Panc1 (cell line): ENCODE results near the gene PDGFA. TPM values are rescaled to one million over a fixed set of nuclear protein-coding genes. Genes with fewer than 3 reads are reported as not detected.

Experiments
- ATAC-seq: fragments of 200-7000 bp; cut with Tn5 transposase; 2 replicates; pipeline ENCODE4 v1.9.1; 2020; ENCODE audit warnings: mild to moderate bottlenecking, moderate library complexity
- Bru-seq: library from RNA; stranded (reverse); fragments of 400-500 nt; gene quantifications from one replicate; lab custom pipeline; 2021; lab: Mats Ljungman, UMichigan
- BruChase-seq, 2 experiments: library from RNA; stranded (reverse); fragments of 400-500 nt; gene quantifications; one replicate each; lab custom pipeline; 2021; lab: Mats Ljungman, UMichigan
- BruUV-seq: library from RNA; stranded (reverse); fragments of 400-500 nt; replicated peaks from 2 replicates; lab custom pipeline; 2021; lab: Mats Ljungman, UMichigan
- CTCF ChIA-PET: fragments of 300-600 bp; sonication (Branson Sonifier 250); formaldehyde crosslinking; loops from one replicate; lab custom pipeline; 2022; ENCODE audit warnings: antibody characterized with exemption; lab: Charles Lee
- POLR2A ChIA-PET: fragments of 300-600 bp; sonication (Branson Sonifier 250); formaldehyde crosslinking; loops from one replicate; lab custom pipeline; 2022; ENCODE audit warnings: antibody characterized with exemption; lab: Charles Lee
- DNase-seq: peaks from one replicate; pipeline ENCODE4 v3.0.0-alpha.2; 2010; ENCODE audit warnings: low read depth, low spot score
- H3K27ac ChIP-seq: 2 replicates; pipeline ENCODE4 v1.5.1; 2011; ENCODE audit warnings: mild to moderate bottlenecking, low read length, inconsistent platforms
- H3K27me3 ChIP-seq: fragments of 200-500 bp; sonication (Bioruptor generic); 2 replicates; pipeline ENCODE4 v1.6.0; 2014; ENCODE audit warnings: low read length, inconsistent platforms; ENCODE audit not compliant: control insufficient read depth, insufficient read depth
- H3K36me3 ChIP-seq: fragments of 200-500 bp; sonication (Bioruptor generic); 2 replicates; pipeline ENCODE4 v1.5.1; 2014; ENCODE audit warnings: inconsistent platforms, mild to moderate bottlenecking, low read length, moderate library complexity; ENCODE audit not compliant: control insufficient read depth, insufficient read depth
- H3K4me1 ChIP-seq: 2 replicates; pipeline ENCODE4 v1.5.1; 2011; ENCODE audit warnings: inconsistent platforms, mild to moderate bottlenecking, low read length, moderate library complexity; ENCODE audit not compliant: control insufficient read depth, insufficient read depth
- H3K4me3 ChIP-seq, 2 experiments: 2 replicates each; pipeline ENCODE4 v1.5.1; 2011 to 2012; ENCODE audit warnings: low read depth in 2 of 2, low read length in 2 of 2, mild to moderate bottlenecking in 2 of 2, inconsistent platforms in 1 of 2, moderate library complexity in 1 of 2
- H3K9me3 ChIP-seq: fragments of 200-500 bp; sonication (Bioruptor generic); 2 replicates; pipeline ENCODE4 v1.5.1; 2014; ENCODE audit warnings: low read depth, mild to moderate bottlenecking, inconsistent platforms, low read length, moderate library complexity; ENCODE audit not compliant: control insufficient read depth, insufficient read depth
- POLR2AphosphoS5 ChIP-seq: IDR thresholded peaks from 2 replicates; pipeline ENCODE4 v1.6.1; 2012; ENCODE audit warnings: mild to moderate bottlenecking, low read depth, low read length, moderate library complexity
- SIN3A ChIP-seq: IDR thresholded peaks from 2 replicates; pipeline ENCODE4 v1.6.1; 2012; ENCODE audit warnings: low read depth, mild to moderate bottlenecking, low read length, moderate library complexity, borderline replicate concordance; ENCODE audit not compliant: insufficient read depth
- TCF7L2 ChIP-seq: IDR thresholded peaks from 2 replicates; pipeline ENCODE4 v1.6.1; 2011; ENCODE audit warnings: mild to moderate bottlenecking, low read depth, low read length, inconsistent platforms
- in situ Hi-C: cut with HindIII; loops from 2 replicates; pipeline ENCODE4 v1.10.0; 2016; ENCODE audit warnings: low sequenced_read_pairs, low pct_unique_long_range_greater_than_20kb
- intact Hi-C: fragments of 100-400 bp; cut with micrococcal nuclease; formaldehyde crosslinking; loops from one replicate; pipeline ENCODE4 v1.10.0; 2022; ENCODE audit not compliant: unreplicated experiment
- long read RNA-seq: library from polyadenylated mRNA; unstranded; transcript quantifications from one replicate; pipeline ENCODE4 v2.0.0, GENCODE V29; 2021; ENCODE audit not compliant: unreplicated experiment
- polyA plus RNA-seq: library from polyadenylated mRNA; unstranded; fragments of >200 nt; gene quantifications from one replicate; pipeline ENCODE4 v1.2.1, GENCODE V29; 2012; ENCODE audit warnings: missing spikeins; ENCODE audit not compliant: insufficient read length
- total RNA-seq: library from RNA; stranded (reverse); gene quantifications from one replicate; pipeline ENCODE4 v1.2.1, GENCODE V29; 2021; ENCODE audit not compliant: unreplicated experiment
- TF ChIP-seq, protein P1 (sequence below), 2 experiments: IDR thresholded peaks; 2 replicates each; pipeline ENCODE4 v1.6.1; 2011 to 2012; ENCODE audit warnings: low read depth in 2 of 2, control low read depth in 1 of 2, low read length in 1 of 2, mild to moderate bottlenecking in 1 of 2, moderate library complexity in 1 of 2; ENCODE audit not compliant: insufficient read depth in 1 of 2
- TF ChIP-seq, protein P2 (sequence below): fragments of 450-650 bp; IDR thresholded peaks from 2 replicates; pipeline ENCODE4 v1.5.1; 2017; ENCODE audit warnings: mild to moderate bottlenecking

The PDGFA gene
- total RNA-seq (18.5 TPM), Bru-seq, nascent RNA (percentile 48 among the genes with signal in this experiment), BruChase-seq, experiment 1, labeled RNA remaining after a 2-hour chase (percentile 62 among the genes with signal in this experiment), BruChase-seq, experiment 2, labeled RNA remaining after a 6-hour chase (percentile 63 among the genes with signal in this experiment)
- 18.1 TPM for polyA plus RNA-seq
- long read RNA-seq, partial matches to known transcripts, result 1 of 5 reads
- long read RNA-seq, other reads (novel, unspliced or antisense), result 2 of 5 reads

DNA sequence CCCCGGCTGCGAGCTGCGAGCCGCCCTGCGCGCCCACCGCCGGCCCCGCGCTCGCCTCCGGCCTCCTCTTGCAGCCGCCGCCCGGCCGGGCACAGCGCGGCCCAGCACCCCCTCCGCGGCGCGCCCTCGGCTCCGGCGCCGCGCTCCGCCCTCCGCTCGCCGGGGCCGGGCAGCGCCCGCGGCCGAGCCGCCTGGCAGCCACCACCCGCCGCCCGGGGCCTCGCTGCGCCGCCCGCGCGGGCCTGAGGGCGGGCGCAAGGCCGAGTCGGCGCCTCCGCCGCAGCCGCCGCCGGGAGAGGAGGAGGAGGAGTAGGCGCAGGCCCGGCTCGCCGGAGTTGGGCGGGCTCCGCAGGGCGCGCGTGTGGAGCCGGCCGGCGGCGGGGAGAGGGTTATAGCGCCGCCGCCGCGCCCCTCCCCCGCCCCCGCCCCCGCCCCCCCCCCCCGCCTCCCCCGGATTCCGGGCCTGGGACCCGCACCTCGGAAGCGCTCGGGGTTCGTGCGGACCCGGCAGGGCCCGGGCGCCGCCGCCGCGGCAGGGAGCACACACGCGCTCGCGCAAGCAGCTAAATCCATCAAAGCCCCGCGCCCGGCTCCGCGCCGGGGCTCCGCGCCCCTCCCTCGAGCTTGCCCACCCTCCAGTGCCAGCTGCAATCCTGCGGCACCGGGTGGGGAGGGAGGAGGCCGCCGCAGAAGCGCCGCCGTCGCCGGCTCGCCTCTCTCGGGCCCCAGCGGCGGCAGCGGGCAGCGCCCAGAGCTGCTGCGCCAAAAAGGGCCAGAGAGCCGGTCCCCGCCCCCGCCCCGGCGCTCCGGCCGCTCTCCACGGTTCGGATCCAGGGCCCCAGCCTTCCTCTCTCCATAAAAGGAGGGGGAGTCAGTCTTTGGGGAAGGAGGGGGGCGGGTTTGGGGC is at the start of gene PDGFA:
Gene PDGFA, minus strand, starts transcription at position 363 of the 907 bp plus-strand sequence. CDS start 845 bp downstream, outside the sequence.
- TF ChIP-seq, protein P1, sequence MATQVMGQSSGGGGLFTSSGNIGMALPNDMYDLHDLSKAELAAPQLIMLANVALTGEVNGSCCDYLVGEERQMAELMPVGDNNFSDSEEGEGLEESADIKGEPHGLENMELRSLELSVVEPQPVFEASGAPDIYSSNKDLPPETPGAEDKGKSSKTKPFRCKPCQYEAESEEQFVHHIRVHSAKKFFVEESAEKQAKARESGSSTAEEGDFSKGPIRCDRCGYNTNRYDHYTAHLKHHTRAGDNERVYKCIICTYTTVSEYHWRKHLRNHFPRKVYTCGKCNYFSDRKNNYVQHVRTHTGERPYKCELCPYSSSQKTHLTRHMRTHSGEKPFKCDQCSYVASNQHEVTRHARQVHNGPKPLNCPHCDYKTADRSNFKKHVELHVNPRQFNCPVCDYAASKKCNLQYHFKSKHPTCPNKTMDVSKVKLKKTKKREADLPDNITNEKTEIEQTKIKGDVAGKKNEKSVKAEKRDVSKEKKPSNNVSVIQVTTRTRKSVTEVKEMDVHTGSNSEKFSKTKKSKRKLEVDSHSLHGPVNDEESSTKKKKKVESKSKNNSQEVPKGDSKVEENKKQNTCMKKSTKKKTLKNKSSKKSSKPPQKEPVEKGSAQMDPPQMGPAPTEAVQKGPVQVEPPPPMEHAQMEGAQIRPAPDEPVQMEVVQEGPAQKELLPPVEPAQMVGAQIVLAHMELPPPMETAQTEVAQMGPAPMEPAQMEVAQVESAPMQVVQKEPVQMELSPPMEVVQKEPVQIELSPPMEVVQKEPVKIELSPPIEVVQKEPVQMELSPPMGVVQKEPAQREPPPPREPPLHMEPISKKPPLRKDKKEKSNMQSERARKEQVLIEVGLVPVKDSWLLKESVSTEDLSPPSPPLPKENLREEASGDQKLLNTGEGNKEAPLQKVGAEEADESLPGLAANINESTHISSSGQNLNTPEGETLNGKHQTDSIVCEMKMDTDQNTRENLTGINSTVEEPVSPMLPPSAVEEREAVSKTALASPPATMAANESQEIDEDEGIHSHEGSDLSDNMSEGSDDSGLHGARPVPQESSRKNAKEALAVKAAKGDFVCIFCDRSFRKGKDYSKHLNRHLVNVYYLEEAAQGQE (IDR thresholded peaks at IDR 0.05; ENCODE audit: insufficient read depth in 1 of 2, low read depth in 2 of 2, low read length in 1 of 2), result no peak
- TF ChIP-seq SIN3A, result 0 out of 2 replicates have a peak, but pooled peaks have one; percentile 36
- TF ChIP-seq POLR2AphosphoS5, result peak; percentile 15; the same call in 1 of the 2 replicates
- intact Hi-C loops (loop anchor here (5.0 to 10.0 kb wide), 2 partner anchors 115 to 192 kb away; no protein-coding TSS in a partner anchor), in situ Hi-C loops (no loop called here)
- no TSS peak for BruUV-seq
- Histone ChIP-seq H3K36me3 (no peaks in the 10 kb centered on the region; the same call in 1 of the 2 replicates), H3K4me1 (peaks cover 18% of the 10 kb centered on the region), H3K27me3 (no peaks in the 10 kb centered on the region; the same call in 1 of the 2 replicates), H3K4me3 (peak within 1 kb of the TSS; percentile 67 to 81), H3K9me3 (no peaks in the 10 kb centered on the region), H3K27ac (peak within 1 kb of the TSS; percentile 66)
- DNase-seq (no peak), ATAC-seq (peak; percentile 66)
- CTCF ChIA-PET, result interaction anchor here (0.6 to 1.5 kb wide), 3 partner anchors 107 to 124 kb away, joined by 3 to 5 read pairs (median 3); no protein-coding TSS in a partner anchor
- POLR2A ChIA-PET, result interaction anchor here (0.5 to 0.7 kb wide), 2 partner anchors 248 to 306 kb away, joined by 3 read pairs; no protein-coding TSS in a partner anchor

DNA sequence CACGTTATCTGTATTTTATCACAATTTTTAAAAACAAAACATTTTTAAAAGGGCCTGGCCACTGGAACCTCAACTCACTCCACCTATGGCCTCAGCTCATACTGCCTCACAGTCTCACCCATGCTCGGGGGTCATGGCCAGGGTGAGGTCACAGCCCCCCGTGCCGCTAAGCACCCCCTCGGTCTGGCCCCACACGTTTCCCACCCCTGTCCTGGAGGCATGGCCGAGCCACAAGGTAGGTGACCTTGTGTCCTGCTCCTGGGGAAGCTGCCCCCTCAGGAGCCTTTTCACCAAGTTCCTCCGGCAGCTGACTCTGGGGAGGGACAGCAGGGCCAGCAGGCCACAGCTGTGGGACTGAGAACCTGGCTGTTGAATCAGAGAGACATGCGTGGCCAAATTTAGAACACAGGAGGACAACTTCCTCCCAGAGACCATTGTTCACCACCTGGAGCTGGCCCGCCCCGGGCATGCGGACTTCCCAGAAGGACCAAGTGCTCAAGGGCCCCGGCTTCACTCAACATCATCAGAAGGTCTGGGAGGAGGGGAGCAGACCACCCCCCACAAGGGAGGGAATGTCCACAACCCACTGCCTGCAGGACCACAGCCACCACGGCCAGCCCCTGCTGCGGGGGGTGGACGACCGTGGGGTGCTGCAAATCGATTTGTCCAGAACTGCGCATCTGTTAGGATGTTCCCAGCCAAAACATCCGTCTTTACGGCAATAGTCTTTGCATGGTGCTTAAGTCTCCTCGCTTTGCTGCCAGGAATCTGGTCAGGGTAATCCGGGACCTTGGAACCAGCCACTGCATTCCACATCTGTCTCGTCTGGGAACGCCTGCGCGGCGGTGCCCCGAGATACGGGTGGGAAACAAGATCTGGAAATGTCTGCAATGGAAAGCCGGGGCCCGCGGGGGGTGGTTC is 48.6 kb upstream of the PDGFA start:
- intact Hi-C loops (no loop called here), in situ Hi-C loops (no loop called here)
- ChIA-PET POLR2A (no interaction called here), CTCF (no interaction called here)
- BruUV-seq, result no TSS peak
- TF ChIP-seq, protein P1 (IDR thresholded peaks at IDR 0.05; ENCODE audit: insufficient read depth in 1 of 2, low read depth in 2 of 2, low read length in 1 of 2), result no peak
- TF ChIP-seq, protein P2, sequence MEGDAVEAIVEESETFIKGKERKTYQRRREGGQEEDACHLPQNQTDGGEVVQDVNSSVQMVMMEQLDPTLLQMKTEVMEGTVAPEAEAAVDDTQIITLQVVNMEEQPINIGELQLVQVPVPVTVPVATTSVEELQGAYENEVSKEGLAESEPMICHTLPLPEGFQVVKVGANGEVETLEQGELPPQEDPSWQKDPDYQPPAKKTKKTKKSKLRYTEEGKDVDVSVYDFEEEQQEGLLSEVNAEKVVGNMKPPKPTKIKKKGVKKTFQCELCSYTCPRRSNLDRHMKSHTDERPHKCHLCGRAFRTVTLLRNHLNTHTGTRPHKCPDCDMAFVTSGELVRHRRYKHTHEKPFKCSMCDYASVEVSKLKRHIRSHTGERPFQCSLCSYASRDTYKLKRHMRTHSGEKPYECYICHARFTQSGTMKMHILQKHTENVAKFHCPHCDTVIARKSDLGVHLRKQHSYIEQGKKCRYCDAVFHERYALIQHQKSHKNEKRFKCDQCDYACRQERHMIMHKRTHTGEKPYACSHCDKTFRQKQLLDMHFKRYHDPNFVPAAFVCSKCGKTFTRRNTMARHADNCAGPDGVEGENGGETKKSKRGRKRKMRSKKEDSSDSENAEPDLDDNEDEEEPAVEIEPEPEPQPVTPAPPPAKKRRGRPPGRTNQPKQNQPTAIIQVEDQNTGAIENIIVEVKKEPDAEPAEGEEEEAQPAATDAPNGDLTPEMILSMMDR, result no peak
- TF ChIP-seq TCF7L2 (no peak), SIN3A (no peak), POLR2AphosphoS5 (no peak)
- no peaks in the 10 kb centered on the region for H3K9me3 ChIP-seq
- ATAC-seq (no peak), DNase-seq (no peak)
- H3K27ac ChIP-seq, result no peak overlapping the region
- no peak overlapping the region for H3K4me3 ChIP-seq
- no peaks in the 10 kb centered on the region for H3K4me1 ChIP-seq
- no peaks in the 10 kb centered on the region for H3K27me3 ChIP-seq
- H3K36me3 ChIP-seq, result no peaks in the 10 kb centered on the region
